HEK293T (cell line): Measurements from ENCODE around the gene DPCD.

ENCODE experiments used
- BHLHE40 ChIP-seq: fragments of 450-650 bp; IDR thresholded peaks from 2 replicates; pipeline ENCODE4 v1.6.1; 2016; ENCODE audit warnings: mild to moderate bottlenecking, moderate library complexity, borderline replicate concordance
- FOXA1 ChIP-seq: fragments of 450-650 bp; IDR thresholded peaks from 2 replicates; pipeline ENCODE4 v1.6.1; 2016; ENCODE audit warnings: mild to moderate bottlenecking
- NFRKB ChIP-seq: fragments of 450-650 bp; IDR thresholded peaks from 2 replicates; pipeline ENCODE4 v1.6.1; 2016; ENCODE audit warnings: mild to moderate bottlenecking, moderate library complexity
- TARDBP ChIP-seq: fragments of 450-650 bp; IDR thresholded peaks from 2 replicates; pipeline ENCODE4 v1.6.1; 2016

DNA sequence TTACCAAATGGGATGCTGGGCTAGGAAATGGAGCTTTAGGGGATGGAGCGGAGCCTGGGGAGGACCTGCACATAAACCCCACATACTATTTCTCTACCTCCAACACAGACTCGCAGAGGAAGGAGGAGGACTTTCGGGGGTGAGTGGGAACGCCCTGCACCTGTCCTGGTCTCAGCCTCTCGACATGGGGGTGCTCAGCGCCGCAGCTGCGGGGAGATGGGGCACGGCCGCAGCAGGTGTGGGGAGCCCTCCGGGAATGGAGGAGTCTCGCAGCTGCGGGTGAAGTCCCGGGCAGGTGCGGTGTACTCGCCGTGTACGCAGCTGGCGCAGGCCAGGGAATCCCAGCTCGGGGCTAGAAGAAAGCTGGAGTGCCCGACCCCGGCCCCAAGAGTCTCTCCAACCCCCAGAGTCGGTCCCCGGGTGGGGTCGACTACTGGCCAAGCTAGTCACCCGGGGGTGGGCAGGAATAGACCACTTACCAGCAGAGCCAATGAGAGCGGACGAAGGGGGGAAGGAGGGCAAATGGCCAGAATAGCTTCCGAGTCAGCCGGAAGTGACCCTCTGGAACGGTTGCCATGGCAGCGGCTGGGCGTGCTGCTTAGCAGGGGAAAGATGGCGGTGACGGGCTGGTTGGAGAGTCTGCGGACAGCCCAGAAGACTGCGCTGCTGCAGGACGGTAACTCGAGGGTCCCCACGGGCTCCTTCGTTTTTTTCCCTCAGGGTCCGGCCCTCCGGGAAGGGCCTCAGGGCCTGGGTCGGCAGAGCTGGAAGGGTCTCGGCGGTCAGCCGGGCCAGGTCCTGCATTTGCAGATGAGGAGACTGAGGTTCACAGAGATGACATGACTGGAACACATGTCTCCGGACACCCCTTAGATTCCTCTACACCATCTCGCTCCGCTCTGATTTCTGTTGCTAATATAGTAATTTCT is at the start of gene DPCD, which contains the start of gene POLL:
- no peak for TF ChIP-seq FOXA1
- TF ChIP-seq BHLHE40, result no peak
- TF ChIP-seq TARDBP, result no peak
- TF ChIP-seq NFRKB, result no peak
